NCI-H2107 treated with DMSO at 0.1 percent for 48 hours (cell line): ENCODE results near the gene SLC10A1.
A peak's percentile ranks its signal among the peaks of the same experiment; 100 is the strongest.
"Not testable (repeated sequence)": the region's sequence is repeated elsewhere in the genome, so short reads cannot be mapped to it uniquely, and the experiment has no call there.

Experiments used
- DNase-seq: peaks from one replicate; lab custom pipeline; 2025; ENCODE audit not compliant: unreplicated experiment; lab: John Stamatoyannopoulos, UW

The SLC10A1 gene

DNA sequence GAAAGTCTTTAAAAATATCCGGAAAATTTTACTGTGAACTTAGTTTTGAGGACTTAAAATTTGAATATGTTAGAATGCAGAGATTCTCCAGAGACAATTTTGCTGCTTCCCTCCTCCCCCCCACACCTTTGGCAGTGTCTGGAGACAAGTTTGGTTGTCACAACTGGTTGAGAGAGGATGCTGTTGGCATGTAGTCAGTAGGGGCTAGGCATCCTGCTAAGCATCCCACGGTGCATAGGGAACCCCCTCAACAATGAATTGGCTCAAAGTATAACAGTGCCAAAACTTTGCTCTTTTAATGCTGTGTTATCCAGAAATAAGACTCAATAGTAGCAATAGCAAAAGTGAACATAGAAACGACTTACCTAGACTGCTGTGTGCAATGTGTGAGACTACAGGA is 26.5 kb downstream of the SLC10A1 start:
- DNase-seq: no peak

DNA sequence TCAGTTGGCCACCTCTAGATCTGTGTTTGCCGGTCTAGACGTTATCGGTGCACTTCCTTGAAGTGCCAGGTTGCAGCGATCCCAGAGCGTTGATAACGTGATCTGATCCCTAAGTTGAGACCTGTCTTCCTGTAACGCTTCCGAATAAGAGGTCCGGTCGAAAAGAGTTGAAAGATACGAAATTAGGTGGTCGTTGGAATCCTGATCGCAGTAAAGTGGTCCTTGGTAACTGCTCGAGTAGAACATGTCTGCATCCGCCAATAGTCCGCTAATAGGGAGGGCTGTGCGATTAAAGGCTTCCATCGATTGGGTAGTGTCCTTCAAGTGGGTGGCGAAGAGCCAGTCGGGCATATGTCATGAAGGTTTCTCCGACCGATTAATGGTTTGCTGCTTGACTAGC is 27.4 kb downstream of the SLC10A1 start:
- no peak for DNase-seq

- no peak for DNase-seq
Observed at GRCh38 chr14:69768873-69769272, 28.2 kb downstream of the SLC10A1 start.

GRCh38 chr14:69767369-69767999 is 29.6 kb downstream of the SLC10A1 start:
- DNase-seq: peak; percentile 95

DNA sequence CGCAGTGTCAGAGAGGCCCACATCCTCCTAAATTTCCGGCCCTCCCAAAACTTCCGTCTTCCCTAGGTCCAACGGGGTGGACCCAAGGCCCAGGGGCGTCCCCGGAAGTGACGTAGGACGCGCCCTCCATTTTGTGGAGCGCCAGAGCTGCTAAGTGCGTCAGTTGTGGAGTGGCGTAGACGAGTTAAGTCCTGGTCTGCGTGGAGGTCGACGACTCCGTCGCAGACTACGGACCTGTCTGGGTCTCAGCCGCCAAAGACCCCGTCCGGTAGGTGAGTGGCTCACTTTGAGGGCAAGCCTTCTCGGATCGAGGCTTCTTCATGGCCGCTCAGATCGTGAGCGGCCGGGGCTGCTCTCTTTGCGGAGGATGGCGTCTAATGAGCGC is 30.1 kb downstream of the SLC10A1 start, which contains the start of gene SRSF5:
Gene SRSF5 (plus strand): TSS at position 159 of the 385 bp plus-strand sequence. CDS start 1,015 bp downstream, outside the sequence.
- DNase-seq: peak; percentile 92

DNA sequence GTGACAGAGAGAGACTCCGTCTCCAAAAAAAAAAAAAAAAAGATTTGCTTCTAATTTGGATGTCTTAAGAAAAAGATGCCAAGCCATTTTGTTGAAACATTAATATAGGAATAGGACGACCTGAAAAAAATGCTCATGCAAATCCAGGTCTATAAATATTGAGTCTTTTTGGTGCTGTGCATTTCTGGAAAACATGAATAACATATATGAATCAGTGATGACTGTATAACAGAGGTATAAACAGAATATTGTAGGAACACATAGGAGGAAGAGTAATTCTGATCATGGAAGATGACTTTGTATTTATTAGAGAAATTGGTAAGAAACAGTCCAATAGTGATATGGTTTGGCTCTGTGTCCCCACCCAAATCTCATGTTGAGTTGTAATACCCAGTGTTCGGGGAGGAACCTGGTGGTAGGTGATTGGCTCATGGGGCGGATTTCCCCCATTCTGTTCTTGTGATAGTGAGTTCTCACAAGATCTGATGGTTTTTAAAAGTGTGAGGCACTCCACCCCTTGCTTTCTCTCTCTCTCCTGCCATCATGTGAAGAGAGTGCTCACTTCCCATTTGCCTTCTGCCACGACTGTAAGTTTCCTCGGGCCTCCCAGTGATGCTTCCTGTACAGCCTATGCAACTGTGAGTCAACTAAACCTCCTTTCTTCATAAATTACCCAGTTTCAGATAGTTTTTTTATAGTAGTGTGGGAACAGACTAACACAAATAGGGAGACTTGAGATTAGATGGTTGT is 33.1 kb downstream of the SLC10A1 start:
- DNase-seq: no peak

DNA sequence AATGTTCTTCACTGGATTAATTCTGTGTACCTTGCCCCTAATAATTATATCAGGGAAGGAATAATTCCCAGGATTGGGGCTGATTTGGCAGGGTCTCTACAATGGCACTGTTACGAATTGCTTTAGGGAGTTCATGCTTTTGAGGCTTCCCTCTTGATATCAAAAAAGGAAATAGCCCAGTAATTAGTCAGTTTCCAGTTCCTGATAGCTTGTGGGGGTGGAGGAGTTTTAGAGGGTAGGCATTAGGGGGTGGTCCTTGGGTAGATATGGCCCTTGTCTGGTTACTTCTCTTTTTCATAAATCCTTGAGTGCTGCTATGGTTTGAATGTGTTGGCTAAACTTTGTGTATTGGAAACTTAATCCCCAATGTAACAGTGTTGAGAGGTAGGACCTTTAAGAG is 36.2 kb downstream of the SLC10A1 start:
- no peak for DNase-seq

- DNase-seq: no peak
Observed at GRCh38 chr14:69756298-69756697, 40.7 kb downstream of the SLC10A1 start.

GRCh38 chr14:69755784-69756183 is 41.3 kb downstream of the SLC10A1 start:
- DNase-seq: no peak

- DNase-seq: no peak
Observed at GRCh38 chr14:69755296-69755695, 41.7 kb downstream of the SLC10A1 start.

DNA sequence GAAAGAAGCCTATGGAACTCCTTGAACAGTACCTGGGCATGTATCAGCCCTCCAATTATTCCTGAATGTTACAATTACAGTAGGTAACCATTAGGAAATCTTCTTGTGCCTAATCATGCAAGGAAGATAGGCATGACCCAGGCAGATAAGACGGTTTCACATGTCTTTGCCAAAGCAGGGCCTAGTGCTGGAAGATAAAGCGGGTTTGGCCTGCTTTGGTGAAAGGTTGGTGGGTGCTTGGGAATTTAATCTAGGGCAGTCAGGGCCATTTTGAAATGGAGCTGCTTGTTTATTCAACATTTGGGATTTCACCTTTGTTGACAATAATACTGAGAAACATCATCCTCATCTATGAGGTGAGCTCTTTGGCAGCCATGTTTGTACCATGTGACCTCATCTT is 42.6 kb downstream of the SLC10A1 start:
- DNase-seq: no peak

GRCh38 chr14:69753860-69754259 is 43.2 kb downstream of the SLC10A1 start:
- DNase-seq: no peak

- no peak for DNase-seq
Observed at GRCh38 chr14:69752773-69753172, 44.3 kb downstream of the SLC10A1 start.

DNA sequence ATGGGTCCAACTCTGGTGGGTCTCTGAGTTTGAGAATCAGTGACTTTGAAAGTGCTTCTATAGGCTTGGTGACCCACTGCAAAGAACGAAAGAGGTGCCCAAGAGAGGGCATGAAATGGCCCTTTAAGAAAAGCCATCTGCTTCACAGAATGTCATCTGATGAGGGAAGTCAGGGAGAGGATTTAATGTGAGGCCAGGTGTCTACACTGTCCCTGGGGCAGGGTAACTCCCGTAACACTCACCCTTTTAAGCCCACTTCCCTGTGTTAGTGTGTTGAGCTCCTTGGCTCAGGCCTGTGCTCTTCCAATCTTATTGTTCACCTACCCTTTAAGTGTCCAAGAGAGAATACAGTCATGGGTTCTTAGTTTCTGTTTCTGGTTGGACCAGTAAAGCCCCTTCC is 46.5 kb downstream of the SLC10A1 start:
- no peak for DNase-seq

DNA sequence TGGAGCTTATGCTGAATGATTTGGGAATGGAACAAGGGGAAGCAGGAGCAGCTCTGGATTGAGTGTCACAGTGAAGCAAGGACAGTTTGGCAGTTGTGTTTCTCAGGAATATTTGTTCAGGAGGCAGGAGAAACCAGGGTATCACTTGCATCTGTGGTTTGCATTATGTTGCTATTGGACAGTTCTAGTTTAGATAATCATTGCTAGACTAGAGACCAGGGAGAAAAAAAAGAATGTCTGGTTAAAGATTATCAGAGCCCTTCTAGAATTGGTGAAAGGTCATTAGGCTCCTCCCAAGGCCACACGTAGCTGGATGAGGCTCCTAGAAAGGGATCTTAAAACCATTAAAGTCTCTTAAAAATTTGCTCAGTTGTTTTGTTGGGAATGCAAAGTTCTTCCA is 47.1 kb downstream of the SLC10A1 start:
- no peak for DNase-seq

DNA sequence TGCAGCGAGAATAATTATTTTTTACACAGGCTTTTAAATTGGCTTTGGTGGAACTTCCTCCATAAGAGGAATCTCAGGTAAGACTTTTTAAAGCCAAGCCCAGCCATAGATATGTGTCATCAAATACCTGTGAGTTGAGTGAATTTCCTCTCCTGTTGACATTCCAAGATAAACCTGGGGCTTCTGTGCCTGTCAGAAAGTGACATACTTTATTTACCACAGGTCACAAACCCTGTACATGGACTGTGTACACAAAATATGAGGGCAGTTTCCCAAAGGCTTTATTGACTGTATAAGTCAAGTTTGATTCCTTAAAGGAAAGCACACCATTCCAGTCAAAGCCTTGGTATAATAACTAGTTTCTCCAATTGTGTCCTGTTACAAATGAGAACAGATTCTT is 56.0 kb downstream of the SLC10A1 start:
- no peak for DNase-seq

DNA sequence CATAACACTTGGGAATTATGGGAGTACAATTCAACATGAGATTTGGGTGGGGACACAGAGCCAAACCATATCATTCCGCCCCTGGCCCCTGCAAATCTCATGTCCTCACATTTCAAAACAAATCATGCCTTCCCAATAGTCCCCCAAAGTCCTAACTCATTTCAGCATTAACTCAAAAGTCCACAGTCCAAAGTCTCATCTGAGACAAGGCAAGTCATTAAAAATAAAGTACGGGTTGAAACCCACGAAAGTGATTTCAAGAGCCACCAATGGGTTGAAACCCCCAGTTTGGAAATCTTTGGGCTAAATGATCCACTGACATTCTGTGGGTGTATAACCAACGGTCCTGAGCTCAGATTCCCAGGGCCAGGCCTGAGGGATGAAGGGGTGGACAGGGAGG is 60.6 kb downstream of the SLC10A1 start:
- not testable (repeated sequence) for DNase-seq

- DNase-seq: not testable (repeated sequence)
Observed at GRCh38 chr14:69731919-69732598, 65.0 kb downstream of the SLC10A1 start.

GRCh38 chr14:69727860-69728259 is 69.2 kb downstream of the SLC10A1 start:
- DNase-seq: no peak

DNA sequence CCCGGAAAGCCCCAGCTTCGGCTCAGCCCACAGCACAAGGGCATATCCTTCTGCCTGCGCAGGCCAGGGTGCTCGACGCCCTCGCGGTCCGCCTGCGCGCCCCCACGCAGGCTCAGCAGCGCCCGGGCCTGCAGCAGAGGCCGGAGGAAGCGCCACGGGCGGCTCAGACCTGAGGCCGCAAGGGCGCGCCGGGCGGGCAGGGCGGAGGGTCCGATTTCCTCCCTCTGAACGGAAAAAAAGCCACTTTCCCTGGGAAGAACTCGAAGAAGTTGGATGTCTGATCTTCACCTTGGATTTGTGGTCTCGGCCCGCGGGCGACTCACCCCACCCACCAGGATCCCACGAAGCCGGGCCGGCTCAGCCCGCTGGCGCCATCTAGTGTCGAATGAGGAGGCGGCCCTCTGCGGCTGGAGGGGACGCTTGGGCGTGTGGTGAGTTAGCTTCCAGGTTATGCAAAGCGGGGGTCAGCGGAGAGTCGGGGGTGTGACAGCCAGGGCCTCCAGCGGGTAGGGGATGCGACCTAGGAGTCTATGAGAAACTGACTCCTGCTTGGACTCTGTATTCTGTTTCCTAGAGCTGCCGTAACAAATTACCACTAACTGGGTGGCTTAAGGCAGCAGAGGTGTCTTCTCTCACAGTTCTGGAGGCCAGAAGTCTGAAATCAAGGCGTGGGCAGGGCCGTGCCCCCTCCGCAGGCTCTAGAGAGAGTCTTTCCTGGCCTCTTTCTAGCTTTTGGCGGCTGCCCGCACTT is 70.1 kb downstream of the SLC10A1 start:
- DNase-seq: peak; percentile 45
